KOPT-K1 (cell line): ENCODE data around the gene SPAST.
"Not testable (repeated sequence)": the region's sequence is repeated elsewhere in the genome, so short reads cannot be mapped to it uniquely, and the experiment has no call there.

Source experiments
- H3K27ac ChIP-seq: fragments of 200-600 bp; sonication (generic); 2 replicates; pipeline ENCODE4 v1.5.1; 2016; ENCODE audit warnings: antibody characterized with exemption, mild to moderate bottlenecking, low read depth, low read length; ENCODE audit not compliant: poor library complexity, severe bottlenecking
- H3K36me3 ChIP-seq: fragments of 200-600 bp; sonication (generic); 2 replicates; pipeline ENCODE4 v1.5.1; 2017; ENCODE audit warnings: antibody characterized with exemption, mild to moderate bottlenecking, low read length, moderate library complexity; ENCODE audit not compliant: insufficient read depth
- H3K9me3 ChIP-seq: fragments of 200-600 bp; sonication (generic); 2 replicates; pipeline ENCODE4 v1.5.1; 2017; ENCODE audit warnings: antibody characterized with exemption, low read length, mild to moderate bottlenecking; ENCODE audit not compliant: insufficient read depth, poor library complexity, severe bottlenecking

Gene SPAST

GRCh38 chr2:32166115-32166574, 102.8 kb downstream of the SPAST start:
- Histone ChIP-seq H3K36me3 (0 out of 2 replicates have a peak, but pooled peaks cover 5% of the 10 kb centered on the region), H3K9me3 (no peaks in the 10 kb centered on the region), H3K27ac (peak overlapping the region; percentile 66)

- H3K9me3 ChIP-seq, result no peaks in the 10 kb centered on the region
- H3K36me3 ChIP-seq, result peaks cover 24% of the 10 kb centered on the region
- no peak overlapping the region for H3K27ac ChIP-seq
These were observed 105.2 kb downstream of the SPAST start for GRCh38 chr2:32168513-32168912.

- no peak overlapping the region for H3K27ac ChIP-seq
- no peaks in the 10 kb centered on the region for H3K9me3 ChIP-seq
- peaks cover 59% of the 10 kb centered on the region for H3K36me3 ChIP-seq
These were observed 109.5 kb downstream of the SPAST start for GRCh38 chr2:32172870-32173269.

- peaks cover 65% of the 10 kb centered on the region for H3K36me3 ChIP-seq
- H3K27ac ChIP-seq, result no peak overlapping the region
These were observed 119.3 kb downstream of the SPAST start for GRCh38 chr2:32182667-32183066.

GRCh38 chr2:32189011-32189410, 125.7 kb downstream of the SPAST start:
- H3K9me3 ChIP-seq, result no peaks in the 10 kb centered on the region
- no peak overlapping the region for H3K27ac ChIP-seq
- H3K36me3 ChIP-seq, result peaks cover 62% of the 10 kb centered on the region

More at GRCh38 chr2:32182667-32183066, 119.3 kb downstream of the SPAST start:
- H3K9me3 ChIP-seq, result no peaks in the 10 kb centered on the region

GRCh38 chr2:32192418-32192817, 129.1 kb downstream of the SPAST start:
- Histone ChIP-seq H3K27ac (no peak overlapping the region), H3K9me3 (no peaks in the 10 kb centered on the region), H3K36me3 (peaks cover 59% of the 10 kb centered on the region)

GRCh38 chr2:32200814-32201213, 137.5 kb downstream of the SPAST start:
- Histone ChIP-seq H3K27ac (no peak overlapping the region), H3K36me3 (peaks cover 78% of the 10 kb centered on the region), H3K9me3 (no peaks in the 10 kb centered on the region)

- H3K36me3 ChIP-seq, result peaks cover 56% of the 10 kb centered on the region
- not testable (repeated sequence) for H3K9me3 ChIP-seq, H3K27ac ChIP-seq
These were observed 140.1 kb downstream of the SPAST start for GRCh38 chr2:32203428-32203827.
